Measurements from ENCODE around the gene KEL.

KEL gene

GRCh38 chr7:142960955-142961512 lies 1.1 kb downstream of the KEL start:
- no peak for DNase-seq

DNA sequence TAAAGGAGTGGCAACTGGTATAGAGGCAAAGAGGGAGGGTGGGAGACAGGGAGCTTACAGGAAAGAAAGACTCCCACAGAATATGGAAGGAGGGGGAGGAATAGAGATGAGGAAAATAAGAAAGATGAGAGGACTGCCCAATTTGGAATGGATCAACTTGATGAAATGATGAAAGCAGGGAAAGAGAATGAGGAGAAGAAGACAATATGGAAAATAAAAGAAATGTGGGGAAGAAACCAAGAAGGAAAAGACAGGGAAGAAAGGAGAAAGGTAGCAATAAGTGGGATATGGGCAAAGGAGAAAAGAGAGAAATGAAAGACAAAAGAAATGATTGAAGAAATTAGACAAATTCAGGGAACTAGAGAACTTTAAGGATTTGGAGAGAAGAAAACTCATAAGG lies 3.0 kb downstream of the KEL start:
- no peak for DNase-seq

DNA sequence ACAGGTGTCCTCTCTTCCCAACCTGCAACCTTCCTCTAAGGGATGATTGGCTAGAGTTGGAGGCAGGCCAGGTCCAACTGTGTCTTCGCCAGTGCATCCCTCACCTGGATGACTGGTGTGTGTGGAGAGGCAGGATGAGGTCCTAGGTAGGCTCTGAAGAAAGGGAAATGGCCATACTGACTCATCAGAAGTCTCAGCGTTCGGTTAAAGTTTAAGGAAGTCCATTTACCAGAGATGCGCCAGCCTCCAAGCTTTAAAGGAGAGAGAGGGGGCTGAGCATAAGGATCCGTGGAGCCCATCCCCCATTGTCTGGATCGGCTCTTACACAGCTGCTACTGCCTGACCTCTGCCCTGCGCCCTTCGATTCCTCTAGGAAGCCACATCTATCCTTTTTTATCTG lies 4.4 kb downstream of the KEL start:
- no peak for DNase-seq

DNA sequence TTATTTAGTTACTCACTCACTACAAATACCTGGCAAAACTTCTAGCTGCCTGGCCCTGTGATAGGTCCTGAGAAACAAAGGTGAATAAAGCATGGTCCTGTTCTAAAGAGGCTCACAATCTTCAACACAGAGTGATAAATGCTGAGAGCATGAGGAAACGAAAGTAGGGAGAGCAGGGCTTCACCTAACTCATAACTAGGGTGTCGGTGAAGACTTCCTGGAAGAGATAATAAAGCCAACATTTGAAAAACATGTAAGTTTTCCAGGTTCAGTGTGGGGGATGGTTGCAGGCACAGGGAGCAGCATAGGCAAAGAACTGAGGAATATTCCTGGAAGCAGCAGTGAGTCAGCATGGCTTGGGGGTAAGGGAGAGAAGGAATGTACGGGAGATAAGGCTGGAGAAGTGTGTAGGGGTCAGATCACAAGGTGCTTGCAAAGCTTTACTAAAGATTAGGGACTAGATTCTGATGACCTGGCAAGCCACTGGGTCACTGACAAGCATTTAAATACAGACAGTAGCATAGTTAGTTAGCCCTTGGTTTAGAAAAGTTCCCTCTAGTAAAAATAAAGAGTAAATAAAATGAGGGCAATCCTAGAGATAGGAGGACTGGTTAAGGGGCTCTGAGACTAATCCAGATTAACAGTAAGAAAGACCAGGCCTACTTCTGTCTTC lies 5.1 kb downstream of the KEL start:
- no peak for DNase-seq

DNA sequence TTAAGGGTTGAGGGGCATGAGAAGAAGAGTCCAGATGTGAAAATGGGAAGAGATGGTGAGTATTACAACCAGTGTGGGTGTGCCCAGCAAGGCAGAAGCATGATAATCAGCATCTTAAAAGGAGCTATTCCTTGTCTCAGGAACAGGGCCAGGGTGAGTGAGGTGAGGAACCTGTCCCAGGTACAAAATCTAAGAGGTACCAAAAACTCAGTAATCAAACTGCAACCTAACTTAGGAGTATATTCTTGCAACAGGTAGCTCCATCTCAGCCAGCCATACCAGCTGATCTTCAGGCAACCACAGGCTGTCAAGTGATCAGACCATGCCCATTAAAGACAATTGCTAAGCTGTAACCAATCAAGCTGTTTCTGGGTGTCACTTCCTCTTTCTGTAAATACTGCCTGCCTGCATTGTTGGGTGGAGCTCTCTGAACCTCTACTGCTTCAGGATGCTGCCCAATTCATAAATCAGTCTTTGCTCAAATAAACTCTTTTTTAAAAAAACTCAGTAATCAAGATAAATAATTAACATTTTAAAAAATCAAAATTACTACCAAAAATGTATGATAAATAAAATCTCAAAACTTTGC lies 7.4 kb downstream of the KEL start:
- DNase-seq = no peak

- DNase-seq = no peak
Measured at GRCh38 chr7:142950235-142950634, 11.9 kb downstream of the KEL start.

GRCh38 chr7:142948603-142949002 lies 13.6 kb downstream of the KEL start:
- no peak for DNase-seq

DNA sequence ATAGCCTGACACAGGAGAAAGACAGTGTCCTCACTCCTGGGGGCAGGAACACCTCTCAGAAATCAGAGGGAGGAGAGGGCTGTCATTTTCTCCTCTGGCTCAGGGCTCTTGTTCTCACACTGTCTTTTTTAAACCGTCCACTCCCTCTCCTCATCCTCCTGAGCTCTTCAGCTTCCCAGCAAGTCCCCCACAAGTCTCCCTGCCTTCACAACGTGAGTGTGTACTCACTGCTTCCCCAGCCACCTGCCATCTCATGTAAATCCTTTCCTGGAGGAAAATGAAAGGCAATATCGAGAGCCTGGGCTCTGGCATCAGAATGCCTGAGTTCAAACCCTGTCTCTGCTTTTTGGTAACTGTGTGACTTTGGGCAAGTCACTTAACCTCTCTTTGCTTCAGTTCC lies 17.2 kb downstream of the KEL start:
- DNase-seq = no peak

DNA sequence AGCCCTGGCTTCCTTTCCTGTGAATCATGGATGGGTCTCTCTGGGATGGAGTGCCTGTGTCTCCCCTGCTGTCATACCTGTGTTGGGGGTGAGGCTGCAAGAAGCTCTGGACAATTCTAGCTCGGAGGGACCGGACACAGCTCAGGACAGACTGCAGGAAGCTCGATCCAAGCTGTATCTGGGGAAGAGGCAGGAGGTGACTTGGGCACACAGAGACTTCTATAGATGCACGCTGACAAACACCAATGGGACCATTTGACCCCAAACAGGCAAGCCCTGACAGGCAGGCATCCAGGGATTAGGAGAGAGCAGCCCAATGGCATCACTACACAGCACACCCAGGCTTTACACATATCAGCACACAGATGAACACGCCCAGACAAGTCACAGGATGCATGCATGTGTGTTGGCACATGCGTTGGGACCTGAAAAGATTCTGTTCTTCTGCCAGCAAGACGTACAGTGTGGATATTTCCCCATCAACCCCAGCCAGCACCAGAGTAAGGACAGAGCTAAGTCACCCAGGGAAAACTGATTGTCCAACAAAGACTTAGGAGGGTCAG lies 18.4 kb downstream of the KEL start:
- no peak for DNase-seq

- no peak for DNase-seq
Measured at GRCh38 chr7:142942746-142943145, 19.4 kb downstream of the KEL start.

DNA sequence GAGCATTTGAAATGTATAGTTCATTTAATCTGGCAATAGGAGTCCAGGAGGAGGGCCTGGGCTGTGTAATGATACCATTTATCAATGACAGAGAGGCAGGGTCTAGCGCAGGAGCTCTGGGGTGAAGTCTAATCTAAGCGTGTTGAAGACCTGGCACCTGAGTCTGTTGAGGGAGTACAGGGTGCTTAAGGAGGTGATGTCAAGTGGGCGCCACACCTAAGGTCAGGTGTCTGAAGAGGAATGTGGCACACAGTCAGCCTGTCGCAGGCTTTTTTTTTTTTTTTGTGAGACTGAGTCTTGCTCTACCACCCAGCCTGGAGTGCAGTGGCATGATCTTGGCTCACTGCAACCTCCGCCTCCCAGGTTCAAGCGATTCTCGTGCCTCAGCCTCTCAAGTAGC lies 20.6 kb downstream of the KEL start:
- no peak for DNase-seq

DNA sequence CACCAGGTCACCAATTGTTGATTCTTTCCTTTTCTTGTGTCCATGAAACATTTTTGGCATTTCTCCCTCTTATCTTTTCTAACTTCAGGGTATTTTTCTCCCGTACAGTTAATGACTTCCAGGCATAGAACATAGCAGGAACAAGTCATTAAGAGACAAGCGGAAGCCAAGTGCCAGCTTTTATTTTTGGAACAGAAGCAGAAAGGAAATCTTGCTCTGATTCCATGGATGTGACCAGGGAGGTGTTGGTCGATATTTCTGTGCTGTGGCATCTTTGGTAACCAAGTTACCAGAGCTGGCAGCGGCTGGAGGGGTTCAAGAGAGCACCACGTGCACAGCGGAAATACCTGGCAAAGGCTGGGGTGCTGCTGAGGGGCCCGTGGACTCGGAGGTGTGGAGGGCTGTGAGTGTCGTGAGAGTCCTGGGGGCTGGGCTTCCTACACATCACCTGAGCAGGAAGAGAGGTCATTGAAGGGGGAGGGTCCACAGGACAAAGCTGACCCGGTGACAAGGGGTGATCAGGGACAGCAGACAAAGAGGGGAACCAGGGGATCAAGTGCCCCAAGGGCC lies 21.1 kb downstream of the KEL start:
- no peak for DNase-seq

DNA sequence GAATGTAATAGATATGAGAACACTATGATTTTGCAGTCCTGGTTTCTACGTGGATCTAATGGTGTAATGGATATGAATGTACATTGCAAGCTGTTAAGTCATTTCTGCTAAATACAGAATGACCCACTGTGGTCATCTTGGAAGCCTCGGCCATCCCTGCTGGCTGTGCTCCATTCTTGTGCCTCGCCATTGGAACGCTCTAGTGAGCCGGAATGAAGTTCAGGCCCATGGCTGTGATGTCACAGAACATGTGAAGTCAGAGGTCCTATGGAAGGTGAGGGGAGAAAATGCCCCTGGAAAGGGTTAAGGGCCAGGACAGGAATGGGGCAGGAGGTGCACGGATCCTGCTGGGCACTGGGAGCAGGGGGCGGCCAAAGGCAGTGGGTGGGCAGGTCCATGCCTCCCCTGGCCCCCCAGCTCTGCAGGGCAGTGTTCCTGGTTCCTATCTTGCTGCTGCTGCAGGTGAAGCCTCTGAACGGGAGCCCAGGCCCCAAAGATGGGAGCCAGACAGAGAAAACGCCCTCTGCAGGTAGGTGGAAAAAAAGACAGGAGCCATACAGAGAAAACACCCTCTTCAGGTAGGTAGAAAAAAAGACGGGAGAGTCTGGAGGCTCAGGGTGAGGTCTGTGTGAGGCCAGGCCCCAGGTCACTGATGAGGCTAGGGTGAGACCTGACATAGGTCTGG lies 22.8 kb downstream of the KEL start, which contains the start of gene LLCFC1:
Gene LLCFC1 (plus strand): TSS at position 259 of the 685 bp plus-strand sequence. CDS start 138 bp downstream, at position 397.
- no peak for DNase-seq

- no peak for DNase-seq
Measured at GRCh38 chr7:142938611-142939010, 23.6 kb downstream of the KEL start.

DNA sequence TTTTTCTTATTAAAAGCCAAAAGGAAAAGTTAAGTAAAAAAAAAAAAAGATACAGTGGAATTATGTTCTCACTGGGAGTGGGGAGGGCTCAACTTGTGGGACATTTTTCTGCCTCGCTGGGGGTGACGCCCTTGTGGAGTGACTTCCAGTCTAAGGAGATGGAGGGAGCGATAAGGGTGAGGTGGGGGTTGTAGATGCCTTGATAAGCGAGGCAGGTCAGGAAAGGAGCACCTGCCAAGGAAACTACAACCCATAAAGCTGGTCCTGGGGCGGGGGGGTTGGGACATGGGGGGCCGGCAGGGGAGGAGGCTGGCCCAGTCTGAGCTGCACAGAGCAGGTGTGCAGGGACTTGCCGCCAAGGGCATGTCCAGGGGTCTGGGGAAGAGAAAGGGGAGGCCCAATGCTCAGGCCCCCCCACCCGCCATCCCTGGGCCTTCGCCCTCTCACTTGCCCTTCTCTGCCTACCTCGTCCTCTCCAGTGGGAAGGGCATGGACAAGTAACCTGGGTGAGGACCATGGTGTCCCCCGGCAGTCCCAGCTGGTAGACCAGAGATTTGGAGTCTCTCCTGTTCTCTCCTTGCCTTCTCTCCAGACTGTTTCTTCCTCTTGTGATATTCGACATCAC lies 26.1 kb downstream of the KEL start:
- DNase-seq = no peak

DNA sequence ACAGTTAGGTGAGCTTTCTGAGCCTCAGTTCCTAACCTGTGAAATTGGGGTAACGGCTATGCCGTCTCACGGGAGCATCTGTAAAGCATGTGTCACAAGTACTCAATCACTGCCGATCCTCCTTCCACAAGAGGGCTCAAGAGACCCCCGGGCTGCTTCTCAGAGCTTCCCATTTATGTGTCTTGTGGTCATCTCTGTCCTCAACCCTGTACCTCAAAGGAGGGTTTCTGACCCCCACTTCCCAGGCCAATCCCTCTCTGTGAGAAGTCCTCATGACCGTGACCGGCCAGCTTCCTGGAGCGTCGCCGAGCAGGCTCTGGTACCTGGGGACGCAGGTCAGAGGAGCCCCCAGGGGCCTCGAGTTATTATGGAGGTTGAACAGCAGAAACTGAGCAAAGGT lies 28.1 kb downstream of the KEL start:
- no peak for DNase-seq

DNA sequence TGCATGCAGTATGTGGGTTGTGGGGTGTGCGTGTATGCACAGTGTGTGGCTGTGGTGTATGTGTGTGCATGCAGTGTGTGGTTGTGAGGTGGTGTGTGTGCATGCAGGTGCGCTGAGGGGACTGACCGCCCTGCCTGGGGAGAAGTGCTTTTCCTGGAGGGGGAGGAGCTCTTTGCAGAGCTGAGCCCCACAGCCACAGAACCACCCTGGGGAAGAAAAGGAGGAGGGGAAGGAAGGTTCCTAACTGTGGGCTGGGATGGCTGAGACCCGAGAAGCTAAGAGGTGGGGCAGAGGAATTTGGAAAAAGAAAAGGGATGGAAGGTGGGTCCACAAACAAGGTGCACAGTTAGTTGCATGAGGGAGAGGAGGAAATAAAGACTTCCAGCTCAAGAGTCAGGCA lies 28.5 kb downstream of the KEL start, which contains the start of gene TRPV5:
Gene TRPV5 (minus strand): TSS at position 123 of the 400 bp plus-strand sequence. CDS start 287 bp downstream, outside the sequence.
- no peak for DNase-seq

GRCh38 chr7:142933092-142933475 lies 29.1 kb downstream of the KEL start:
- DNase-seq = no peak

DNA sequence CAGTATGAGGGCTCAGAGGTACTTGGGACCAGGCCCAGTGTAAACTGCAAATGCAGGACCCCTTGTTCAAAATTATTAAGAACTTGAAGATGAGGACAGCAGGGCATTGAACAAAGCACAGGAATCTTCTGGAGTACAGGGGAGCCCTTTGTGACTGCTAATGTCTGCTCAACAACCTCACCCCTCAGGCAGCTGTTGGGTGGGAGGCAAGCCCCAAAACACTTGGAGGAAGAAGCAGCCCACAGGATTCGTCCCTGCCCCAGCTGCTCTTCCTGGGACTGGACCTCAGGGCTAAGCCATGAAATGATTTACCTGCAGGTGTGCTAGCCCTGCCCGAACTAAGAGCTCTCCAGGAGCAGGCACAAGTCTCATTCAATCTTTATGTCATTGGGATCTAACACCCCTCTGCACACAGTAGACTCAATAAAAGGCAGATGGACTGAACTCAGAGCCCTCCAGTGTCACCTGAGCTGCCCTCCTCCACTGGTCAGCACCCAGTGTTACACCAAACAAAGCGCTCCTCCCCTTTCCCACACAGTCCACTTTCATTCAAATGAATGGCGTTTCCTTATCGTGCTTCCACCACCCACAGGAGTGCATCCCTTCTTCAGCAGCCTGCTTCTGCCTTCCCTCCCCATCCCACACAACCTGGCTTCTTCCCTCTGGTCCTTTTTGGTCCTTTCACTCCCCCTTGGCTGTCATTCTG lies 29.6 kb downstream of the KEL start:
- no peak for DNase-seq

- DNase-seq = no peak
Measured at GRCh38 chr7:142930126-142930730, 31.9 kb downstream of the KEL start.

- no peak for DNase-seq
Measured at GRCh38 chr7:142927949-142928348, 34.2 kb downstream of the KEL start.

All from NCI-H774 (cell line).